DOHH2 (cell line): ENCODE measurements around the gene B4GALNT3.

ENCODE experiments used
- H3F3A ChIP-seq: fragments of 200-600 bp; sonication (generic), shearing (Covaris generic); 2 replicates; pipeline ENCODE4 v1.6.0; 2016; ENCODE audit warnings: antibody characterized with exemption, mild to moderate bottlenecking; ENCODE audit not compliant: control insufficient read depth, insufficient read depth
- H3K27ac ChIP-seq: fragments of 200-600 bp; sonication (generic); 2 replicates; pipeline ENCODE4 v1.5.1; 2014; ENCODE audit warnings: low read depth, mild to moderate bottlenecking, low read length, moderate library complexity
- H3K27me3 ChIP-seq: fragments of 200-600 bp; sonication (generic); 2 replicates; pipeline ENCODE4 v1.6.1; 2014; ENCODE audit warnings: mild to moderate bottlenecking, low read length, mixed read lengths; ENCODE audit not compliant: control insufficient read depth
- H3K36me3 ChIP-seq: fragments of 200-600 bp; sonication (generic); 2 replicates; pipeline ENCODE4 v1.6.1; 2014; ENCODE audit warnings: mild to moderate bottlenecking, low read length, moderate library complexity, mixed read lengths; ENCODE audit not compliant: control insufficient read depth
- H3K4me1 ChIP-seq: fragments of 200-600 bp; sonication (generic); 2 replicates; pipeline ENCODE4 v1.6.1; 2014; ENCODE audit warnings: mild to moderate bottlenecking, low read length, mixed read lengths; ENCODE audit not compliant: control insufficient read depth
- H3K4me2 ChIP-seq: fragments of 200-600 bp; sonication (generic); 2 replicates; pipeline ENCODE4 v1.6.0; 2014; ENCODE audit warnings: mild to moderate bottlenecking, low read length, moderate library complexity
- H3K4me3 ChIP-seq: fragments of 200-600 bp; sonication (generic); 2 replicates; pipeline ENCODE4 v1.5.1; 2014; ENCODE audit warnings: mild to moderate bottlenecking, low read length, mixed read lengths
- H3K79me2 ChIP-seq: fragments of 200-600 bp; sonication (generic); 2 replicates; pipeline ENCODE4 v1.6.1; 2014; ENCODE audit warnings: mild to moderate bottlenecking, low read length, mixed read lengths; ENCODE audit not compliant: control insufficient read depth
- H3K9me2 ChIP-seq: fragments of 200-600 bp; sonication (generic); replicated peaks from 2 replicates; pipeline ENCODE4 v1.6.1; 2014; ENCODE audit warnings: mild to moderate bottlenecking, low read length, mixed read lengths; ENCODE audit not compliant: control insufficient read depth
- H3K9me3 ChIP-seq: fragments of 200-600 bp; sonication (generic); 2 replicates; pipeline ENCODE4 v1.6.1; 2014; ENCODE audit warnings: antibody characterized with exemption, low read length, mixed read lengths; ENCODE audit not compliant: control insufficient read depth, insufficient read depth
- H4K20me1 ChIP-seq: fragments of 200-600 bp; sonication (generic); 2 replicates; pipeline ENCODE4 v1.6.0; 2014; ENCODE audit warnings: low read depth, mild to moderate bottlenecking, antibody characterized with exemption, low read length, moderate library complexity; ENCODE audit not compliant: control insufficient read depth, insufficient read depth
- CTCF ChIP-seq: fragments of 200-600 bp; sonication (generic); IDR thresholded peaks from one replicate; pipeline ENCODE4 v1.5.1; 2014; ENCODE audit warnings: antibody characterized with exemption, mild to moderate bottlenecking, low read depth, low read length; ENCODE audit not compliant: poor library complexity, severe bottlenecking
- EZH2phosphoT487 ChIP-seq: fragments of 200-600 bp; sonication (generic); IDR thresholded peaks from 2 replicates; pipeline ENCODE4 v1.6.1; 2017; ENCODE audit warnings: borderline replicate concordance, mild to moderate bottlenecking, antibody characterized with exemption, low read length, moderate library complexity, mixed read lengths

Gene B4GALNT3

DNA sequence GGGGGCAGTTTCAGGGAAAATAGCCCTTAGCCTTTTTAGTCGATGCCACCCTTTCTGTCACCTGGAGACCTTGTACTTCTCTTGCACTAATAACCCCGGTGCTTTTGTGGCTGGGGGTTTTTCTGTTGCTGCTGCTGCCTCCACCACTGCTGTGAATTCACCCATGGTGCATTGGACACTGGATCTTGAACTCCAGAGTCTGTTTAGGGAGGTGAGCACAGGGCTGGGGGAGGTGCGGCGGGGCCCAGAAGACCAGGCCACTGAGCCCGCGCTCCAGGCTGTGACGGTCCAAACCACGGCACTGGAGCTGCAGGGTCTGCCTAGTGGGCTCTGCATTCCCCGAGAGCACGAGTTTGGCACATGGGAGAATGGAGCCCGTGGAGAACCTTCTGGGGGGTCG, 102.9 kb downstream of the B4GALNT3 start:
- no peak overlapping the region for H3K4me2 ChIP-seq
- H3K79me2 ChIP-seq, result no peaks in the 10 kb centered on the region
- H4K20me1 ChIP-seq, result no peaks in the 10 kb centered on the region
- no peak overlapping the region for H3K27ac ChIP-seq
- H3K9me3 ChIP-seq, result no peaks in the 10 kb centered on the region
- H3F3A ChIP-seq, result no peaks in the 10 kb centered on the region
- TF ChIP-seq EZH2phosphoT487 (no peak), CTCF (no peak)
- H3K9me2 ChIP-seq, result no peaks in the 10 kb centered on the region
- no peaks in the 10 kb centered on the region for H3K36me3 ChIP-seq
- no peak overlapping the region for H3K4me3 ChIP-seq
- H3K4me1 ChIP-seq, result peaks cover 11% of the 10 kb centered on the region
- H3K27me3 ChIP-seq, result no peaks in the 10 kb centered on the region

DNA sequence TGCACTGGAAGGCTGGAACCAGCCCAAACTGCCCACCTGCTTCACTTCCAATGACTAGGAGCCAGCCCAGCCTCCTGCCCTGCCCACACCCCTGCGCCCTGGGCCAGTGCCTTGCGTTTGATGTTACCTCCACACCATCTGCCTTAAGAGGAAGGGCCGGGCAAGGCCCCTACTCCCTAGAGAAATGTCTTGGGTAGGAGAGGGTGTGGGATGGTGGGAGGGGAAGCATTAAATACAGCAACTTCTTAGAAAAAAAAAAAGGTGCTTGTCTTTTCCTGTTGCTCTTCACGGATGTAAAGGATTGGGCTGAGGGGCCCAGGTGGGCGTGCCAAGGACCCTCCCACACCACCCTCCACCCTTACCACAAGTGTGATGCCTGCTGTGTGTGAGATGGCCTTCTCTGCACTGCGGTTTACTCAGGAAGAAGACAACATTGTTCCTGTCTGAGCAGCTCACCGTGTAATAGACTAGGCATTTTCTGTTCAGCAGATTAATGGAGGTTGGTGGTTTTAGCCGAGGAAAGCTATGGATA, 103.6 kb downstream of the B4GALNT3 start:
- H3K9me3 ChIP-seq, result no peaks in the 10 kb centered on the region
- no peaks in the 10 kb centered on the region for H3F3A ChIP-seq
- no peak overlapping the region for H3K27ac ChIP-seq
- no peaks in the 10 kb centered on the region for H3K79me2 ChIP-seq
- H3K4me1 ChIP-seq, result peaks cover 11% of the 10 kb centered on the region
- no peaks in the 10 kb centered on the region for H4K20me1 ChIP-seq
- no peaks in the 10 kb centered on the region for H3K9me2 ChIP-seq
- no peaks in the 10 kb centered on the region for H3K36me3 ChIP-seq
- no peak overlapping the region for H3K4me3 ChIP-seq
- no peaks in the 10 kb centered on the region for H3K27me3 ChIP-seq
- no peak overlapping the region for H3K4me2 ChIP-seq
- TF ChIP-seq EZH2phosphoT487 (no peak), CTCF (no peak)

- H3K36me3 ChIP-seq, result no peaks in the 10 kb centered on the region
- no peak overlapping the region for H3K27ac ChIP-seq
- H4K20me1 ChIP-seq, result no peaks in the 10 kb centered on the region
- H3K4me3 ChIP-seq, result no peak overlapping the region
- H3K79me2 ChIP-seq, result no peaks in the 10 kb centered on the region
- H3K9me2 ChIP-seq, result no peaks in the 10 kb centered on the region
- no peaks in the 10 kb centered on the region for H3K27me3 ChIP-seq
- peaks cover 11% of the 10 kb centered on the region for H3K4me1 ChIP-seq
- H3K4me2 ChIP-seq, result no peak overlapping the region
- TF ChIP-seq EZH2phosphoT487 (no peak), CTCF (no peak)
- no peaks in the 10 kb centered on the region for H3K9me3 ChIP-seq
- H3F3A ChIP-seq, result no peaks in the 10 kb centered on the region
These were observed 104.1 kb downstream of the B4GALNT3 start for GRCh38 chr12:563787-564298.
